OCI-LY7 (cell line): ENCODE data around the gene SAT2. TPM values are rescaled to one million over a fixed set of nuclear protein-coding genes. Genes with fewer than 3 reads are reported as not detected.
"Not testable (repeated sequence)": the region's sequence is repeated elsewhere in the genome, so short reads cannot be mapped to it uniquely, and the experiment has no call there.

Source experiments
- BruUV-seq: library from RNA; stranded (reverse); fragments of 400-500 nt; replicated peaks from 2 replicates; lab custom pipeline; 2021; lab: Mats Ljungman, UMichigan
- CTCF ChIA-PET: fragments of 300-600 bp; sonication (Branson Sonifier 250); formaldehyde crosslinking; loops from one replicate; lab custom pipeline; 2022; ENCODE audit warnings: antibody characterized with exemption; ENCODE audit not compliant: unreplicated experiment; lab: Charles Lee
- POLR2A ChIA-PET: fragments of 300-600 bp; sonication (Branson Sonifier 250); formaldehyde crosslinking; loops from one replicate; lab custom pipeline; 2022; ENCODE audit warnings: antibody characterized with exemption; lab: Charles Lee
- DNase-seq: peaks from one replicate; pipeline ENCODE4 v3.0.0-alpha.2; 2015; ENCODE audit warnings: low spot score
- H2AFZ ChIP-seq: fragments of 200-600 bp; sonication (generic), shearing (Covaris generic); 2 replicates; pipeline ENCODE4 v1.6.1; 2014; ENCODE audit warnings: mild to moderate bottlenecking, antibody characterized with exemption, low read length, moderate library complexity
- H3K27ac ChIP-seq: fragments of 200-600 bp; sonication (generic); 2 replicates; pipeline ENCODE4 v1.5.1; 2014; ENCODE audit warnings: mixed run types, low read depth, mild to moderate bottlenecking, moderate library complexity, low read length, inconsistent platforms; ENCODE audit not compliant: poor library complexity, severe bottlenecking
- H3K36me3 ChIP-seq: fragments of 200-600 bp; sonication (generic); 2 replicates; pipeline ENCODE4 v1.6.1; 2014; ENCODE audit warnings: mild to moderate bottlenecking, antibody characterized with exemption, low read length, moderate library complexity, mixed read lengths; ENCODE audit not compliant: insufficient read depth
- H3K4me1 ChIP-seq: fragments of 200-600 bp; sonication (generic); 2 replicates; pipeline ENCODE4 v1.5.1; 2014; ENCODE audit warnings: mild to moderate bottlenecking, low read length; ENCODE audit not compliant: insufficient read depth, poor library complexity, severe bottlenecking
- H3K4me2 ChIP-seq: fragments of 200-600 bp; sonication (generic); 2 replicates; pipeline ENCODE4 v1.6.1; 2014; ENCODE audit warnings: mild to moderate bottlenecking, low read length
- H3K4me3 ChIP-seq: fragments of 200-600 bp; sonication (generic); 2 replicates; pipeline ENCODE4 v1.5.1; 2014; ENCODE audit warnings: mild to moderate bottlenecking, low read depth, low read length; ENCODE audit not compliant: poor library complexity, severe bottlenecking
- H3K79me2 ChIP-seq: fragments of 200-600 bp; sonication (generic); 2 replicates; pipeline ENCODE4 v1.6.1; 2016; ENCODE audit warnings: low read depth, mild to moderate bottlenecking, low read length, moderate library complexity, mixed read lengths; ENCODE audit not compliant: insufficient read depth
- H3K9me2 ChIP-seq: fragments of 200-600 bp; sonication (generic); 2 replicates; pipeline ENCODE4 v1.6.1; 2016; ENCODE audit warnings: mild to moderate bottlenecking, low read length, mixed read lengths; ENCODE audit not compliant: insufficient read depth
- H3K9me3 ChIP-seq: fragments of 200-600 bp; sonication (generic); 2 replicates; pipeline ENCODE4 v1.6.1; 2014; ENCODE audit warnings: mild to moderate bottlenecking, mixed run types, low read length, mixed read lengths
- H4K20me1 ChIP-seq: fragments of 200-600 bp; sonication (generic); 2 replicates; pipeline ENCODE4 v1.6.1; 2014; ENCODE audit warnings: mild to moderate bottlenecking, antibody characterized with exemption, low read length, moderate library complexity, mixed read lengths; ENCODE audit not compliant: insufficient read depth
- EZH2phosphoT487 ChIP-seq: fragments of 200-600 bp; sonication (generic); IDR thresholded peaks from 2 replicates; pipeline ENCODE4 v1.6.1; 2018; ENCODE audit warnings: low read depth, borderline replicate concordance, mild to moderate bottlenecking, mixed run types, antibody characterized with exemption, low read length, moderate library complexity, mixed read lengths
- intact Hi-C: fragments of 100-400 bp; cut with micrococcal nuclease; formaldehyde crosslinking; loops from one replicate; pipeline ENCODE4 v1.10.0; 2022; ENCODE audit not compliant: unreplicated experiment
- total RNA-seq, 2 experiments: library from RNA; depleted of rRNA in 1 of 2; stranded (reverse); fragments of >200 nt in 1 of 2; shearing (Covaris generic) in 1 of 2; gene quantifications; 2 replicates each; pipeline ENCODE4 v1.2.3, GENCODE V29; 2014 to 2022
- TF ChIP-seq, protein P1 (sequence below): fragments of 200-600 bp; sonication (generic); conservative IDR thresholded peaks from 2 replicates; pipeline ENCODE4 v1.5.1; 2014; ENCODE audit warnings: mild to moderate bottlenecking, antibody characterized with exemption, low read length, moderate library complexity, mixed read lengths

The SAT2 gene
- total RNA-seq, 2 experiments from 2014 or later = 16.9 to 37.3 TPM

GRCh38 chr17:7629939-7630571, 2.4 kb upstream of the SAT2 start, which contains the start of gene SHBG:
TSS of gene SHBG (plus strand) at chr17:7630135. CDS start at chr17:7630173, 38 bp downstream.
- no TSS peak for BruUV-seq
- H3K9me2 ChIP-seq = no peaks in the 10 kb centered on the region
- CTCF ChIA-PET = no interaction called here
- H3K4me3 ChIP-seq = no peak within 1 kb of the TSS
- H2AFZ ChIP-seq = no peak within 1 kb of the TSS
- H4K20me1 ChIP-seq = no peaks in the 10 kb centered on the region
- peaks cover 4% of the 10 kb centered on the region for H3K4me1 ChIP-seq
- POLR2A ChIA-PET = no interaction called here
- intact Hi-C loops = loop anchor here (10.0 kb wide), 1 partner anchor 155 kb away; no protein-coding TSS in a partner anchor
- no peak within 1 kb of the TSS for H3K4me2 ChIP-seq
- no peaks in the 10 kb centered on the region for H3K36me3 ChIP-seq
- H3K9me3 ChIP-seq = no peaks in the 10 kb centered on the region
- no peak within 1 kb of the TSS for H3K27ac ChIP-seq
- no peak for DNase-seq
- TF ChIP-seq EZH2phosphoT487 = no peak
- TF ChIP-seq, protein P1, sequence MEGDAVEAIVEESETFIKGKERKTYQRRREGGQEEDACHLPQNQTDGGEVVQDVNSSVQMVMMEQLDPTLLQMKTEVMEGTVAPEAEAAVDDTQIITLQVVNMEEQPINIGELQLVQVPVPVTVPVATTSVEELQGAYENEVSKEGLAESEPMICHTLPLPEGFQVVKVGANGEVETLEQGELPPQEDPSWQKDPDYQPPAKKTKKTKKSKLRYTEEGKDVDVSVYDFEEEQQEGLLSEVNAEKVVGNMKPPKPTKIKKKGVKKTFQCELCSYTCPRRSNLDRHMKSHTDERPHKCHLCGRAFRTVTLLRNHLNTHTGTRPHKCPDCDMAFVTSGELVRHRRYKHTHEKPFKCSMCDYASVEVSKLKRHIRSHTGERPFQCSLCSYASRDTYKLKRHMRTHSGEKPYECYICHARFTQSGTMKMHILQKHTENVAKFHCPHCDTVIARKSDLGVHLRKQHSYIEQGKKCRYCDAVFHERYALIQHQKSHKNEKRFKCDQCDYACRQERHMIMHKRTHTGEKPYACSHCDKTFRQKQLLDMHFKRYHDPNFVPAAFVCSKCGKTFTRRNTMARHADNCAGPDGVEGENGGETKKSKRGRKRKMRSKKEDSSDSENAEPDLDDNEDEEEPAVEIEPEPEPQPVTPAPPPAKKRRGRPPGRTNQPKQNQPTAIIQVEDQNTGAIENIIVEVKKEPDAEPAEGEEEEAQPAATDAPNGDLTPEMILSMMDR = no peak
- H3K79me2 ChIP-seq = no peaks in the 10 kb centered on the region

GRCh38 chr17:7626956-7627249, 718 bp downstream of the SAT2 start:
- POLR2A ChIA-PET = interaction anchor here (0.6 to 1.7 kb wide), 3 partner anchors 12 to 58 kb away, joined by 3 to 5 read pairs (median 4); partner anchors contain the start of gene FXR2
- Histone ChIP-seq H3K9me2 (no peaks in the 10 kb centered on the region), H3K4me3 (peak overlapping the region; percentile 75), H3K4me2 (peak overlapping the region; percentile 74), H3K36me3 (no peaks in the 10 kb centered on the region), H4K20me1 (no peaks in the 10 kb centered on the region), H3K27ac (no peak overlapping the region), H3K79me2 (no peaks in the 10 kb centered on the region), H3K9me3 (no peaks in the 10 kb centered on the region), H2AFZ (peak overlapping the region; percentile 73; the same call in 1 of the 2 replicates), H3K4me1 (peaks cover 4% of the 10 kb centered on the region)
- intact Hi-C loops = loop anchor here (2.0 kb wide), 1 partner anchor 60 kb away; the partner anchor contains the start of gene TP53
- no TSS peak for BruUV-seq
- TF ChIP-seq, protein P1 = no peak
- no peak for TF ChIP-seq EZH2phosphoT487
- no peak for DNase-seq
- CTCF ChIA-PET = no interaction called here

GRCh38 chr17:7626307-7626706, 1.3 kb downstream of the SAT2 start:
- Histone ChIP-seq H3K4me2 (no peak overlapping the region), H3K36me3 (no peaks in the 10 kb centered on the region), H4K20me1 (no peaks in the 10 kb centered on the region), H3K9me3 (no peaks in the 10 kb centered on the region), H3K9me2 (no peaks in the 10 kb centered on the region), H2AFZ (no peak overlapping the region), H3K4me1 (peaks cover 4% of the 10 kb centered on the region), H3K79me2 (no peaks in the 10 kb centered on the region), H3K27ac (no peak overlapping the region), H3K4me3 (no peak overlapping the region)
- BruUV-seq = TSS peak; percentile 94
- DNase-seq = no peak
- TF ChIP-seq, protein P1 = no peak
- TF ChIP-seq EZH2phosphoT487 = no peak
- CTCF ChIA-PET = interaction anchor here (0.6 kb wide), 1 partner anchor 317 kb away, joined by 3 read pairs; no protein-coding TSS in a partner anchor
- intact Hi-C loops = loop anchor here (2.0 kb wide), 1 partner anchor 60 kb away; the partner anchor contains the start of gene TP53
- POLR2A ChIA-PET = interaction anchor here (0.6 kb wide), 1 partner anchor 13 kb away, joined by 3 read pairs; no protein-coding TSS in a partner anchor

DNA sequence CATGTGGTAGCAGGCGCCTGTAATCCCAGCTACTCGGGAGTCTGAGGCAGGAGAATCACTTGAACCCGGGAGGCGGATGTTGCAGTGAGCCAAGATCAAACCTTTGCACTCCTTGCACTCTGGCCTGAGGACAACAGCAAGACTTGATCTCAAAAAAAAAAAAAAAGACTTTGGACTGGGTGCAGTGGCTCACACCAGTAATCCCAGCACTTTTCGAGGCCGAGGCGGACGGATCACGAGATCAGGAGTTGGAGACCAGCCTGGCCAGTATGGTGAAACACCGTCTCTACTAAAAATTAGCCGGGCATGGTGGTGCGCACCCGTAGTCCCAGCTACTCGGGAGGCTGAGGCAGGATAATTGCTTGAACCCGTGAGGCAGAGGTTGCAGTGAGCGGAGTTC, 1.9 kb downstream of the SAT2 start:
- H3K4me3 ChIP-seq, H3K79me2 ChIP-seq, H3K27ac ChIP-seq, H4K20me1 ChIP-seq, CTCF ChIA-PET, H3K4me2 ChIP-seq, H3K9me3 ChIP-seq, H3K9me2 ChIP-seq, H3K36me3 ChIP-seq, H2AFZ ChIP-seq, H3K4me1 ChIP-seq, DNase-seq, BruUV-seq, POLR2A ChIA-PET: not testable (repeated sequence)
- intact Hi-C loops = loop anchor here (2.0 kb wide), 1 partner anchor 61 kb away; the partner anchor contains the start of gene TP53
